OCI-LY3 (cell line): ENCODE results near the gene USP32.

Experiments
- CTCF ChIP-seq: fragments of 200-600, 300-600 bp; sonication (generic); IDR thresholded peaks from 2 replicates; pipeline ENCODE4 v1.5.1; 2014; ENCODE audit warnings: antibody characterized with exemption, low read length, low read depth
- EZH2phosphoT487 ChIP-seq: fragments of 200-600 bp; shearing (Covaris generic); IDR thresholded peaks from 2 replicates; pipeline ENCODE4 v1.6.1; 2018; ENCODE audit warnings: antibody characterized with exemption, mixed run types, low read depth

GRCh38 chr17:60161598-60162330 is 230.2 kb downstream of the USP32 start:
- TF ChIP-seq CTCF (no peak), EZH2phosphoT487 (no peak)
